Activated T-cell treated with anti-CD3 and anti-CD28 coated beads, Interleukin-2, amount 50 U/mL, for 72 hours (primary cell): Measurements from ENCODE around the gene ESR2. TPM values are rescaled to one million over a fixed set of nuclear protein-coding genes. Genes with fewer than 3 reads are reported as not detected.
"Not testable (repeated sequence)": the region's sequence is repeated elsewhere in the genome, so short reads cannot be mapped to it uniquely, and the experiment has no call there.

Experiments
- ATAC-seq, 2 donors: fragments of 150-1000 bp; cut with Tn5 transposase; replicated peaks in 1 of 2; 2 replicates each; pipeline ENCODE4 v1.10.0; 2021; ENCODE audit warnings: moderate library complexity in 2 of 2, mild to moderate bottlenecking in 1 of 2
- DNase-seq, 2 donors: peaks; one replicate each; pipeline ENCODE4 v3.0.0; 2021 to 2022; ENCODE audit warnings: mixed read lengths in 1 of 2
- H3K27ac Mint-ChIP-seq: one replicate; pipeline ENCODE4 v1.8.0; 2022; ENCODE audit warnings: mild to moderate bottlenecking, moderate library complexity, mixed read lengths
- H3K27me3 Mint-ChIP-seq: one replicate; pipeline ENCODE4 v1.8.0; 2022; ENCODE audit warnings: low read depth, mixed read lengths
- H3K36me3 Mint-ChIP-seq, 2 donors: one replicate each; pipeline ENCODE4 v1.8.0; 2022; ENCODE audit warnings: mixed read lengths in 2 of 2, mild to moderate bottlenecking in 1 of 2; ENCODE audit not compliant: insufficient read depth in 2 of 2
- H3K4me1 Mint-ChIP-seq: one replicate; pipeline ENCODE4 v1.8.0; 2022; ENCODE audit warnings: low read depth, mixed read lengths
- H3K4me3 Mint-ChIP-seq, 2 donors: one replicate each; pipeline ENCODE4 v1.8.0; 2022; ENCODE audit warnings: mild to moderate bottlenecking in 2 of 2, mixed read lengths in 2 of 2, moderate library complexity in 2 of 2
- H3K9me3 Mint-ChIP-seq, 2 donors: one replicate each; pipeline ENCODE4 v1.8.0; 2022; ENCODE audit warnings: mixed read lengths in 2 of 2
- total RNA-seq, 2 donors: library from RNA; stranded (reverse); gene quantifications; one replicate each; pipeline ENCODE4 v1.2.3, GENCODE V29; 2022

ESR2 gene
- total RNA-seq, 2 donors from 2014 or later, result 0.23 to 1.0 TPM

- not testable (repeated sequence) for H3K27ac Mint-ChIP-seq, H3K27me3 Mint-ChIP-seq, ATAC-seq, DNase-seq, H3K4me3 Mint-ChIP-seq, H3K36me3 Mint-ChIP-seq, H3K9me3 Mint-ChIP-seq, H3K4me1 Mint-ChIP-seq
These were observed 111.3 kb downstream of the ESR2 start for GRCh38 chr14:64182908-64183307.

DNA sequence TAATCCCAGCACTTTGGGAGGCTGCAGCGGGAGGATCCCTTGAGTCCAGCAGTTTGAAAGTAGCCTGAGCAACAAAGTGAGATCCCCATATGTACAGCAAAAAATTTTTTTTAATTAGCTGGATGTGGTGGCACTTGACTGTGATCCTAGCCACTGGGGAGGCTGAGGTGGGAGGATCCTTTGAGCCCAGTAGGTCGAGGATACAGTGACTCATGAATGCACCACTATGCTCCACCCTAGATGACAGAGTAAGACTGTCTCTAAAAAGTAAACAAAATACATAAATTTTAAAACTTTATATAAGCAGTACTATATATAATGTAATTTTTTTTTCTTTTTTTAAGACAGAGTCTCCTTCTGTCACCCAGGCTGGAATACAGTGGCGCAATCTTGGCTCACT lies 115.4 kb downstream of the ESR2 start:
- no peaks in the 10 kb centered on the region for H3K27me3 Mint-ChIP-seq
- ATAC-seq (no peak), DNase-seq (no peak)
- H3K9me3 Mint-ChIP-seq, result no peaks in the 10 kb centered on the region
- no peak overlapping the region for H3K27ac Mint-ChIP-seq
- H3K36me3 Mint-ChIP-seq, result peaks cover 0 to 4% of the 10 kb centered on the region in 2 donors
- peaks cover 14% of the 10 kb centered on the region for H3K4me1 Mint-ChIP-seq
- H3K4me3 Mint-ChIP-seq, result no peak overlapping the region

GRCh38 chr14:64176330-64176729 lies 117.8 kb downstream of the ESR2 start:
- ATAC-seq, result peak in 1 of 2 donors; percentile 28
- Mint-ChIP-seq H3K4me3 (peak overlapping the region in 1 of 2 donors; percentile 13), H3K4me1 (peaks cover 14% of the 10 kb centered on the region), H3K27ac (peak overlapping the region; percentile 2), H3K36me3 (peaks cover 0 to 3% of the 10 kb centered on the region in 2 donors), H3K9me3 (no peaks in the 10 kb centered on the region), H3K27me3 (no peaks in the 10 kb centered on the region)
- no peak for DNase-seq

DNA sequence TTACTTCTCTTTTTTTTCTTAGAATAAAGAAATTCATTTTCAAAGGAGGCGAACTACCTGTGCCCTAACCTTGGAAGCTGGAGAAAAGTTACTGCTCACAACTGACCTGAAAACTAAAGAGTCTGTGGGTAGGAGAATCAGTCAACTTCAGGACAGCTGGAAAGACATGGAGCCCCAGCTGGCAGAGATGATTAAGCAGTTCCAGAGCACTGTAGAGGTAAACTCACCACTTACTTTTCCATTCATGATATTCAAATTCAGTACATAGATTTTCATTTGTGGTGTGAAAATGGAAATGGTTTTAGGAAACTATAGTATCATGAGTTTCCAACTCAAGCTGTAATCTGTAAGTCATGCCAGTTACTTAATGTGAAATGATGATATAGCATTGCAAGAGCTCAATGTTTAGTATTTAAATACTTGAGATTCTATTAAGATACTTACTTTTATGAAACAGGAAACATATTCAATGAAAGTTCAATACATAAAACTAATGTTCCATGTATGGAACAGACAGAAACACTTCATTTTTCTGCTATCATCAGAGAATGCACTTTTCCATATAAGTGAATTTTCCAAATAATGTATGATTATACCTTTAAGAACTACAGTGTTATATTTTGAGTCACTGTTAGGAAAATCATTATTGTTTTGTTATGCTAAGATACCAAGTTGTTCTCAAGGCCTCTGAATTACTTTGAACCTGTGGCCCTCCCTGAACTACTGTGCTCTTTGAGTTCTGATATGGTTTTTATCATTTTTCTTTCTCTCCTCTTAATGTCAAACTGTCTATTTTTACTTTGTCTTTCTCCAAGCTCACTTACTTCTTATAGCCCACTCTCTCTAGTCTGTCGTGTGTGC lies 119.0 kb downstream of the ESR2 start:
- no peak overlapping the region for H3K4me3 Mint-ChIP-seq
- DNase-seq, result no peak
- peak; percentile 70 to 71 for ATAC-seq
- H3K27me3 Mint-ChIP-seq, result no peaks in the 10 kb centered on the region
- H3K9me3 Mint-ChIP-seq, result no peaks in the 10 kb centered on the region
- H3K27ac Mint-ChIP-seq, result peak overlapping the region; percentile 63
- H3K36me3 Mint-ChIP-seq, result peaks cover 0 to 3% of the 10 kb centered on the region in 2 donors
- H3K4me1 Mint-ChIP-seq, result peaks cover 14% of the 10 kb centered on the region

GRCh38 chr14:64170181-64170580 lies 124.0 kb downstream of the ESR2 start:
- no peaks in the 10 kb centered on the region for H3K27me3 Mint-ChIP-seq
- ATAC-seq, result no peak
- no peak overlapping the region for H3K27ac Mint-ChIP-seq
- no peaks in the 10 kb centered on the region for H3K9me3 Mint-ChIP-seq
- peaks cover 0 to 3% of the 10 kb centered on the region in 2 donors for H3K36me3 Mint-ChIP-seq
- no peak for DNase-seq
- H3K4me3 Mint-ChIP-seq, result no peak overlapping the region
- H3K4me1 Mint-ChIP-seq, result no peaks in the 10 kb centered on the region

- DNase-seq (no peak), ATAC-seq (no peak)
- Mint-ChIP-seq H3K4me3 (no peak overlapping the region), H3K9me3 (no peaks in the 10 kb centered on the region), H3K27ac (no peak overlapping the region), H3K27me3 (no peaks in the 10 kb centered on the region), H3K4me1 (no peaks in the 10 kb centered on the region), H3K36me3 (no peaks in the 10 kb centered on the region)
These were observed 134.6 kb downstream of the ESR2 start for GRCh38 chr14:64159588-64159987.

- ATAC-seq, result no peak
- peak overlapping the region; percentile 41 for H3K27ac Mint-ChIP-seq
- no peaks in the 10 kb centered on the region for H3K9me3 Mint-ChIP-seq
- no peak for DNase-seq
- no peaks in the 10 kb centered on the region for H3K36me3 Mint-ChIP-seq
- no peak overlapping the region for H3K4me3 Mint-ChIP-seq
- H3K4me1 Mint-ChIP-seq, result no peaks in the 10 kb centered on the region
- no peaks in the 10 kb centered on the region for H3K27me3 Mint-ChIP-seq
These were observed 135.6 kb downstream of the ESR2 start for GRCh38 chr14:64158608-64159007.

DNA sequence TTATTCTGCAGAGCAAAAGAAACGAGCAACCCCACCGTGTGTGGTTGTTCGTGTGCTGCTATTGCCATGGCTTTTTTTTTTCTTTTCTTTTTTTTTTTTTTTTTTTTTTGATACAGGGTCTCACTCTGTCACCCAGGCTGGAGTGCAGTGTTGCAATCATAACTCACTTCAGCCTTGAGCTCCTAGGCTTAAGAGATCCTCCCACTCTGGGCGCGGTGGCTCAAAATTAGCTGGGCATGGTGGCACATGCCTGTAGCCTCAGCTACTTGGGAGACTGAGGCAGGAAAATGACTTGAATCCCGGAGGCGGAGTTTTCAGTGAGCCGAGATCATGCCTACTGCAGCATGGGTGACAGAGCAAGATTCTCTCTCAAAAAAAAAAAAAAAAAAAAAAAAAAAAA lies 144.2 kb downstream of the ESR2 start:
- Mint-ChIP-seq H3K36me3 (no peaks in the 10 kb centered on the region), H3K27ac (no peak overlapping the region), H3K4me1 (no peaks in the 10 kb centered on the region), H3K9me3 (no peaks in the 10 kb centered on the region), H3K4me3 (no peak overlapping the region), H3K27me3 (no peaks in the 10 kb centered on the region)
- DNase-seq, result no peak
- ATAC-seq, result no peak

GRCh38 chr14:64147126-64147790 lies 146.9 kb downstream of the ESR2 start:
- H3K4me3 Mint-ChIP-seq, result no peak overlapping the region
- H3K9me3 Mint-ChIP-seq, result no peaks in the 10 kb centered on the region
- DNase-seq (no peak), ATAC-seq (no peak)
- H3K36me3 Mint-ChIP-seq, result peaks cover 0 to 2% of the 10 kb centered on the region in 2 donors
- H3K27ac Mint-ChIP-seq, result no peak overlapping the region
- no peaks in the 10 kb centered on the region for H3K27me3 Mint-ChIP-seq
- H3K4me1 Mint-ChIP-seq, result no peaks in the 10 kb centered on the region

GRCh38 chr14:64137657-64138290 lies 156.4 kb downstream of the ESR2 start:
- Mint-ChIP-seq H3K9me3 (no peaks in the 10 kb centered on the region), H3K27ac (no peak overlapping the region), H3K36me3 (no peaks in the 10 kb centered on the region), H3K4me1 (no peaks in the 10 kb centered on the region), H3K27me3 (no peaks in the 10 kb centered on the region), H3K4me3 (no peak overlapping the region)
- DNase-seq, result no peak
- ATAC-seq, result no peak

DNA sequence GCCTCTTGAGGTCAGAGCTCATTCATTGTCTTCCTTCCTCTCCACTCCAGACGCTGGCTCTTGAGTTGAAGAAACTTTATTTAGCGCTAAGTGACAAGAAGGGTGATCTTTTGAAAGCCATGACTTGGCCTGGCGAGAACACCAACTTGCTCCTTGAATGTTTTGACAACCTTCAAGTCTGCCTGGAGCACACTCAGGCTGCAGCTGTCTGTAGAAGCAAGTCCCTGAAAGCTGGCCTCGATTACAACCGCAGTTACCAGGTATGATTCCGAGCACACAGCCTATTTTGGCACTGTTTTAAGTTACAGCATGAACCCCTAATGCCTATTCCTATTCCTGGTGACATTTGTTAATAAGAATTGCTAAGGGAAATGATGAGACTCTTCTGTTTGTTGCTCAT lies 167.6 kb downstream of the ESR2 start:
- Mint-ChIP-seq H3K4me1 (peaks cover 7% of the 10 kb centered on the region), H3K4me3 (no peak overlapping the region), H3K27ac (no peak overlapping the region), H3K9me3 (no peaks in the 10 kb centered on the region), H3K27me3 (no peaks in the 10 kb centered on the region), H3K36me3 (peaks cover 2 to 4% of the 10 kb centered on the region in 2 donors)
- DNase-seq (no peak), ATAC-seq (no peak)

DNA sequence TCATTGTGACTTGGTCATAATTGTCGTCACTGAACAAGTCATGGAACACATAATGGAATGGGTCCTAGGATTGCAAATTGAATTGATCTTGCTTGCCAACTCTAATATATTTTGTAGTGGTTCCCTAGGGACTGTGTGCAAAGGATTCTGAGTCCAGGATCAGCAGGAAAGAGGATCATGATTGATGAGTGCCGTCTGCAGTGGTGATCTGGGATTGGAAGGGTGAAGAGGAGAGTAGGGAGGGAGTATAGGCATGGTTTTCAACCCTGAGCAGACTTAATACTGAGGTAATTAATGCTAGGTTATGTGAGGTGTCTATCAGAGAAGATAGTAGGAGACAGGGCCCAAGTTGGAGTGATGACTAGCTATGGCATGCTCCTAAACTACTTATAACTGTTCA lies 168.9 kb downstream of the ESR2 start:
- Mint-ChIP-seq H3K4me1 (peaks cover 7% of the 10 kb centered on the region), H3K27ac (no peak overlapping the region), H3K36me3 (peaks cover 2 to 4% of the 10 kb centered on the region in 2 donors), H3K9me3 (no peaks in the 10 kb centered on the region), H3K27me3 (no peaks in the 10 kb centered on the region), H3K4me3 (no peak overlapping the region)
- DNase-seq (no peak), ATAC-seq (no peak)

- ATAC-seq (peak; percentile 70 to 82), DNase-seq (peak in 1 of 2 donors; percentile 2)
- Mint-ChIP-seq H3K4me3 (no peak overlapping the region), H3K36me3 (peaks cover 4% of the 10 kb centered on the region in 2 donors), H3K27ac (peak overlapping the region; percentile 3), H3K9me3 (no peaks in the 10 kb centered on the region), H3K27me3 (no peaks in the 10 kb centered on the region), H3K4me1 (peaks cover 14% of the 10 kb centered on the region)
These were observed 170.8 kb downstream of the ESR2 start for GRCh38 chr14:64123241-64123822.
